Fibroblast of skin of left biceps (primary cell): ENCODE data around the gene FGFR3.
A peak's percentile ranks its signal among the peaks of the same experiment; 100 is the strongest.
"Not testable (repeated sequence)": the region's sequence is repeated elsewhere in the genome, so short reads cannot be mapped to it uniquely, and the experiment has no call there.

ENCODE experiments used
- DNase-seq, 2 experiments: peaks; one replicate each; pipeline ENCODE4 v3.0.0-alpha.2; 2013; ENCODE audit warnings: low read depth in 2 of 2

The FGFR3 gene

DNA sequence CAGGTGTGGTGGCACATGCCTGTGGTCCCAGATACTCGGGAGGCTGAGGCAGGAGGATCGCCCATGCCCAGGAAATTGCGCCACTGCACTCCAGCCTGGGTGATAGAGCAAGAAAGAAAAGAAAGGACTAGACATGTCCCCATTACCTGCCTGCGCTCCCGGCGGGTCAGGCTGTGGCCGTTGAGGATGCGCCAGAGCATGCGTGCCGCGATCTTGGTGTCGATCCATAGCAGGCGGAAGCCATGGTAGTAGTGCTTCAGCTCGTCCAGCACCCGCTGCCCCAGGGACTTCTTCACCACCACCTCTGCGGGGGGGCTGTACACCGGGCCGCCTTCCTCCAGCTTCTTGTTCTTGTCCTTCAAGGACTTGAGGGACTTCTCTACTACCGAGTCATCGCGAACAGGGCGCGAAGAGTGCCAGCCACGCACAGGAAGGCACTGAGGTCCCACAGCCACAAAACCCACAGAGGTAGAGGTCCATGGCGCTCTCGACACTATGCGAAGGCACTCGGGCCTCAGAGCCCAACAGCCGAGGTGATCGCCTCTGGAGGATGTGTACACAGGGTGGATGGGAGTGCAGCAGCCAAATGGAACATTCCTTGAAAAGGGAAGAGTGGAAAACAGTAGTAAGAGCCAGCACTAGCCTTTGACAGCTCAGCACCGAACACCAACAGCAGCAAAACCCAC, 48.3 kb downstream of the FGFR3 start:
- DNase-seq, result no peak

- no peak for DNase-seq
Measured at GRCh38 chr4:1841887-1842210, 48.8 kb downstream of the FGFR3 start.

DNA sequence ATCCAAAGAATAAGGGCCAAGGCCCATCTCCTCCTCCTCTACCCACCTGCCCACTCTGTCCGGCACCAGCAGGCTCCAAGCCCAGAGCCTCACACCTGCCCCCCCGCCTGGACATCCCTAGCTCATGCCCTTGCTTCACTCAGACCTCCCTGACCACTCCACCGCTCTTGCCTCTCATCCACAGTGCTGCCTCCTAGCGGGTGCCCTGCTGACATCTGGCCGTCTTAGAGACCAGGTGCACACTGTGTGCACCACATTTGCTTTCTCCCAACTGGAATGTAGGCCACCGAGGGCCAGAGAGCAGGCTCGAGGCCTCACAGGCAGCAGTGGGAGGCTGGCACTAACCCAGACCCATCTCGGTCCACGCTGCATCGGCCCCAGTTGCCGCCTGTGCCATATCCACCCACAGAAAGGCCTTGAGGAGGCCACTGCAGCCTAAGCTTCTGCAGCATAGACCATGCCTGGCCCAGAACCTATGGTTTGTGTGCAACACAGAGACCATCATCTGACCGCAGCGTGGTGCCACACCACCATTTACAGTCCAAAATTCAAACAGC, 49.3 kb downstream of the FGFR3 start:
- no peak for DNase-seq

GRCh38 chr4:1842993-1843448, 49.9 kb downstream of the FGFR3 start:
- DNase-seq, result peak; percentile 44 to 49

DNA sequence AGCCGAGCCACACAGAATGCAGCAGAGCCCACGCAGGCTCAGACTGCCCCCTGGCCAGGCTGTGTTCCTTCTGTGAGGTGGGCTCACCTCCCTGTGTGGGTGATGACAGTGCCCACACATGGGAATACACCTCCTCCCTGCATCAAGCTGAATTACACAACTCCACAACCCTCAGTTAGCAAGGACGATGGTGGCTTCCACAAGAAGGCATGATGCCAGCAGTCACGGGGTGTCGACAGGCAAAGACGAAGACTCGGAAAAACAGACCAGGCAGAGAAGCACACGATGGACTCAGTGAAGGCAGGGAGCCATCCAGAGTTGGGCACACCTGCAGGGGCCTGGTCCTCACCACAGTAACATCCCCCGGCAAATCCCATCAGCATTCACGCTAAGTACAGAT, 50.8 kb downstream of the FGFR3 start:
- no peak for DNase-seq

DNA sequence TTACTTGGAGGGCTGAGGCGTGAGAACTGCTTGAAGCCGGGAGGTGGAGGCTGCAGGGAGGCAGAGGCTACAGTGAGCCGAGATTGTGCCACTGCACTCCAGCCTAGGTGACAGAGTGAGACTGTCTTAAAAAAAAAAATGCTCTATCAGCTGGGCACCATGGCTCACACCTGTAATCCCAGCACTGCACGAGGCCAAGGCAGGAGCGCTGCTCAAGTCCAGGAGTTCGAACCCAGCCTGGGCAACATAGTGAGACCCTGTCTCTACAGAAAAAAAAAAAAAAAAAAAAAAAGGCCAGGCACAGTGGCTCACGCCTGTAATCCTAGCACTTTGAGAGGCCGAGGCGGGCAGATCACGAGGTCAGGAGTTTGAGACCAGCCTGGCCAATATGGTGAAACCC, 51.5 kb downstream of the FGFR3 start:
- not testable (repeated sequence) for DNase-seq

DNA sequence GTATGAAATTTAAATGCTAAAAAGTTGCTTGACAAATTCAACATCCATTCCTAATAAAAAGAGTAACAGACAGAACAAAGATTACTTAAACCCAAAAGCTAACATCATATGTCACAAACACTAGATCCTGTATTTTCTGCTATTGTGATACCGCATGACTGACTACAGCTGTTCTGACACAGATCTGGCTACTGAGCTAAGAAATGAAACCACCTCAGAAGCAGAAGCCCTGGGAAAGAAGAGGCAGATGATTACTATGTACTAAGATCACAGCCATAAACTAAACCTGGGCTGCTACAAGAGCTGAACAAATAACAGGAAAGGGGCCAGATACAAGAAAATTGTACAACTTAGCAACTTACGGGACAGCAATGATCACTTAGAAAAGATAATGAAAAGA, 53.5 kb downstream of the FGFR3 start:
- no peak for DNase-seq

DNA sequence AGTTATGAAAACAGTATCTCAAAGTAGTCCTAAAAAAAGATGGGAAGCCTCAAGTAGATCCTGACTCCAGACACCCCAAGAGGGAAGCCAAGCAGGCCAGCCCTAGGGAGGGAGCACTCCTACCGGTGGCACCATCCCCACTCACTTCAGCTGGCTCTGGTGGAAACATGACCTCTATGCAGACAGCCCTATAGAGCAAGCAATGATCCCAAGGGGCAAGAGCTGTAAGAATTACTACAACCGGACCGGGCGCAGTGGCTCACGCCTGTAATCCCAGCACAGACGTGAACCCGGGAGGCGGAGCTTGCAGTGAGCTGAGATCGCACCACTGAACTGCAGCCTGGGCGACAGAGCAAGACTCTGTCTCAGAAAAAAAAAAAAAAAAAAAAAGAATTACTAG, 57.2 kb downstream of the FGFR3 start:
- DNase-seq, result no peak

DNA sequence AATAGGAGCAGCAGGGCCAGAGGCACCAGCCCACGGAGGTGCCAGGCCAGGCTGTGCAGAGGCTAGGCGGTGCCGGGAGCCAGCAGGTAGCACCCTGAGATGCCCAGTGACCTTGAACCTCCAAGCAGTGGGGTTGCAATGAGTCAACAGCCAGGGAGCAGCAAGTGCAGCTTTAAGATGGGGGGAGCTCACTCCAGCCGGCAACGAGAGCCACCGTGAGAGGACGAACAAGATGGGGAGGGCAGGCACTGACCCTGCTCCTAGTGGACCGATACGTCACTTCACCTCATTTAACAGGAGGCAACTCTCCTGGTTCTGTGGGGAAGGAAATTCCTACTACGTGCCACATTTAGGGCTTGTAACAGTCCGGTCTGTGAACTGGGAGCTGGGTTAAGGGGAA, 58.1 kb downstream of the FGFR3 start:
- DNase-seq, result no peak

- DNase-seq, result no peak
Measured at GRCh38 chr4:1851575-1852410, 58.7 kb downstream of the FGFR3 start.

DNA sequence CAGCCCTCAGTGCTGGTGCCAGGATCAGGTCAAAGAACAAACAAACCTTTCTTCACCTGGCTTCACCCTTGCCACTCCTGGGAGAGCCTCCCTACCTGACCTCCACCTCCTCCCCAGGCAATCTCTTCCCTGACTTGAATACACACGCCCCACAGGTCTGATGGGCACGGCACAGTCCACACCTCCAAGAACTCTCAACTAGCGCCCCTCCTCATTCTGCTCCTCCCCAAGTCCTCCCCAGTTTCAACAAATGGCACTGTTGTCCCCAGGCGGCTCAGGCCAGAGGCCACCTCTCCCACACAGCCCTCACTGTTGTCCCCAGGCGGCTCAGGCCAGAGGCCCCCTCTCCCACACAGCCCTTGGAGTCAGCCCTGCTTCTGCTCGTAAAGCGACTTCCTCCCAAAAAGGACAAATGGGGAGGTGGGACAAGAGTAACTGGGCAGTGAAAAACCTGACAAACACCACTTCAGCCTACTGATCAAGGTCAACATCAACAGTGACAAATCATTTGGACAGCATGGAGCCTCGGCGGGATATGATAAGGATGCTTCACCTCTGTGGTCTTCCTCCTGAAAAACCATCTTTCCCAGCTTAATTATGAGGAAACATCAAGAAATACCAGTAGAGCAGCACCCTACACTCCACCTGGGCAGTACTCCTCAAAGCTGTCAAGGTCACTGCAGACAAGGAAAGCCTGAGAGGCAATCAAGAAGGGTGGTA, 60.0 kb downstream of the FGFR3 start:
- DNase-seq, result no peak

GRCh38 chr4:1854752-1855151, 61.7 kb downstream of the FGFR3 start:
- DNase-seq, result no peak

DNA sequence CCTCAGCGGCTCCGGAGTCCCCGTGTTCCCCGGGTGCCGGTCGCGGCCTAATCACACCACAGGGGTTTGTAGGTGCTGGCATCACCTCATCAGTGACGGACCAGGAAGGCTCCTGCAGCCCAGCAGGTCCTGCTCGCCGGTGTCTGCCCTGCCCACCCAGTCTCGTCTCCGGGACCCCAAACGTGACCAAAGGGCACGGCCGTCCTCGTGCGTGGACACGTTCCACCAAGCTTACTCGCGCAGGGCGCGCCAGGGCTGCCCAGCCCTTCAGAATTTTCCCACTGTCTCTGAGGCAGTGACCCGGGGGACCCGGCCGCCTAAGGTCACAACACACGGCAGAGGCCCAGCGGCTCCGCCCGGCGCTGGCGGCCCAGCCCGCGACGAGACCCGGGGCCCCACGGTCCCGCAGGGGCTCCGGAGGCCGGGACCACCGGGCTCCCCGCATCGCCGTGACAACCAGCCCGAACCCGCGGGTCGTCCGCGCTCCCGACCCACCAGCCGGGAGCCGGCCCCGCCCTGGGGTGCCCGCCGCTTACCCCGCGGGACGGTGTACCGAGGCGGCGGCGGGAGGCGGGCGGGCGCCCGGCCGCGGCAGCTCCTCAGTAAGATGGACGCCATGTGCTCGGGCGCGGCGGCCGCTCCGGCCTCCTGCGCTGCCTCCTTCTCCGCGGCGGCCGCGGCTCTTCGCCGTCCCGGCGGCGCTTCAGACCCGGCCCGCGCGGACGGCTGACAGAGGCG, 62.4 kb downstream of the FGFR3 start:
- DNase-seq, result no peak

DNA sequence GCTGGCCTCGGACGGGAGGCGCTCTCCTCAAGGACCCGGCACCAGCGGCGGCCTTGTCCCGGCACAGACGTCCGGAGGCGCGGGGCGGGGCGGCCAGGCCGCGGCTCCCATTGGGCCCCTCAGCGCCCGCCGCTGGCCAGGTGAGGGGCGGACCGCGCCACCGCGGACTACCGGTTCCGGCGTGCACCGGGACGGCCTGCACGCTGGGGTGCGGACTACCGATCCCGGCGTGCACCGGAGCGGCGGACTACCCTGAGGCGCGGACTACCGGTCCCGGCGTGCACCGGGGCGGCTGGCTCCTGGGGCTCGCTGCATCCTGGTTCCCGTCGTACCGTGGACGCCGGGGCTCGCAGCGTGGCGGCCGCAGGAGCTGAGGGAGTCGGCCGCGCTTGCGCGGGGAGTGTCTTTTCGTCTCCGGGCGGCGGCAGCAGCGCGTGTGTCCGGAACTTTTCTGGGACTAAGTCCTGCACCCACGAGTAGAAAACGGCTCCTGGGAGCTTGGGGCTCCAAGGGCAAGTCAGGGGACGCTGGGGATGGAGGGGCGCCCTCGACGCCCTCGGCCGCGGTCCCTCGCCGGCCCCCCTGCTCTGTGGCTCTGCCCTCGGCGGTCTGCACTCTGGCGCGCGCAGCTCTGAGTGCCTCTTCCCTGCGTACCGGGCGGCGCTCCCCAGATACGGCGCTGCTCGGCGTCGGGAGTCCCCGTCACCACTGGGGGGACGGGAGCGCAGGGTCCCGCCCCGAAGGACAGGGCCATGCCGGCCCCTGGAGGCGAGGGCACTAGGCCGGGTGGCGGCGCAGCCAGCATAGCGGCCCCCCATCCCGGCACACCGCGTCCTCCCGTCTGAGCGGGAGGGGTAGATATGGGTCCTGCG, 63.2 kb downstream of the FGFR3 start, which contains the start of gene LETM1:
TSS of gene LETM1 (minus strand) at position 86 of the 872 bp plus-strand sequence. CDS start 206 bp downstream, outside the sequence.
- peak; percentile 83 to 87 for DNase-seq

GRCh38 chr4:1856943-1857699, 64.0 kb downstream of the FGFR3 start:
- DNase-seq, result no peak

GRCh38 chr4:1857931-1858330, 64.8 kb downstream of the FGFR3 start:
- no peak for DNase-seq
